Neural cell (in vitro differentiated cells): ENCODE data around the gene DPPA2. TPM values are rescaled to one million over a fixed set of nuclear protein-coding genes. Genes with fewer than 3 reads are reported as not detected.

ENCODE experiments used
- H2AFZ ChIP-seq: fragments of 200-600, 300-800 bp; sonication (generic), shearing (Covaris generic); 2 replicates; pipeline ENCODE4 v1.6.0; 2014; ENCODE audit warnings: low read depth, mild to moderate bottlenecking, antibody characterized with exemption, low read length, moderate library complexity
- H3F3A ChIP-seq: fragments of 200-600 bp; shearing (Covaris generic); 2 replicates; pipeline ENCODE4 v1.6.1; 2016; ENCODE audit warnings: mild to moderate bottlenecking, moderate library complexity, mixed read lengths, antibody characterized with exemption, low read length; ENCODE audit not compliant: insufficient read depth, poor library complexity, severe bottlenecking
- H3K27ac ChIP-seq: fragments of 200-600, 300-800 bp; sonication (generic), shearing (Covaris generic); 2 replicates; pipeline ENCODE4 v1.5.1; 2014; ENCODE audit warnings: mild to moderate bottlenecking, low read length, moderate library complexity
- H3K27me3 ChIP-seq: fragments of 300-800, 200-600 bp; sonication (generic), shearing (Covaris generic); 2 replicates; pipeline ENCODE4 v1.6.0; 2014; ENCODE audit warnings: mild to moderate bottlenecking, low read depth, low read length, moderate library complexity; ENCODE audit not compliant: insufficient read depth
- H3K36me3 ChIP-seq: fragments of 300-800, 200-600 bp; sonication (generic), shearing (Covaris generic); 2 replicates; pipeline ENCODE4 v1.5.1; 2014; ENCODE audit warnings: mild to moderate bottlenecking, antibody characterized with exemption, low read length, moderate library complexity; ENCODE audit not compliant: insufficient read depth
- H3K4me2 ChIP-seq: fragments of 300-800, 200-600 bp; sonication (generic), shearing (Covaris generic); 2 replicates; pipeline ENCODE4 v1.6.0; 2014; ENCODE audit warnings: mild to moderate bottlenecking, low read length
- H3K4me3 ChIP-seq: fragments of 300-800, 200-600 bp; sonication (generic), shearing (Covaris generic); 2 replicates; pipeline ENCODE4 v1.5.1; 2014; ENCODE audit warnings: mild to moderate bottlenecking, low read length, moderate library complexity
- H3K79me2 ChIP-seq: fragments of 200-600 bp; shearing (Covaris generic); replicated peaks from 2 replicates; pipeline ENCODE4 v1.6.0; 2014; ENCODE audit warnings: mild to moderate bottlenecking, low read length, moderate library complexity; ENCODE audit not compliant: insufficient read depth
- H3K9ac ChIP-seq: fragments of 300-800, 200-600 bp; sonication (generic), shearing (Covaris generic); 2 replicates; pipeline ENCODE4 v1.6.1; 2016; ENCODE audit warnings: mild to moderate bottlenecking, low read length, mixed read lengths
- H3K9me2 ChIP-seq: fragments of 200-600 bp; shearing (Covaris generic); 2 replicates; pipeline ENCODE4 v1.6.1; 2016; ENCODE audit warnings: mild to moderate bottlenecking, low read length, mixed read lengths; ENCODE audit not compliant: insufficient read depth
- H3K9me3 ChIP-seq: fragments of 200-600, 300-800 bp; sonication (generic), shearing (Covaris generic); 2 replicates; pipeline ENCODE4 v1.6.1; 2016; ENCODE audit warnings: mild to moderate bottlenecking, mixed run types, low read length, moderate library complexity, mixed read lengths
- H4K20me1 ChIP-seq: fragments of 200-600 bp; shearing (Covaris generic); 2 replicates; pipeline ENCODE4 v1.6.1; 2016; ENCODE audit warnings: mild to moderate bottlenecking, mixed run types; ENCODE audit not compliant: insufficient read depth
- EP300 ChIP-seq: fragments of 450-650 bp; conservative IDR thresholded peaks from 2 replicates; pipeline ENCODE4 v1.6.1; 2014; ENCODE audit warnings: antibody characterized with exemption, mild to moderate bottlenecking, moderate library complexity; ENCODE audit not compliant: poor library complexity, severe bottlenecking
- EZH2 ChIP-seq: fragments of 200-600, 300-800 bp; shearing (Covaris generic), sonication (generic); IDR thresholded peaks from 2 replicates; pipeline ENCODE4 v1.6.1; 2014; ENCODE audit warnings: antibody characterized with exemption, low read length, borderline replicate concordance, mild to moderate bottlenecking; ENCODE audit not compliant: insufficient read depth, poor library complexity, severe bottlenecking
- MXI1 ChIP-seq: fragments of 450-650 bp; conservative IDR thresholded peaks from 2 replicates; pipeline ENCODE4 v1.6.1; 2014; ENCODE audit warnings: antibody characterized with exemption, mild to moderate bottlenecking; ENCODE audit not compliant: poor library complexity, severe bottlenecking
- POLR2AphosphoS5 ChIP-seq: IDR thresholded peaks from 2 replicates; pipeline ENCODE4 v1.6.1; 2012
- RAD21 ChIP-seq: fragments of 450-650 bp; conservative IDR thresholded peaks from 2 replicates; pipeline ENCODE4 v1.6.1; 2014; ENCODE audit warnings: antibody characterized with exemption, mild to moderate bottlenecking, moderate library complexity
- REST ChIP-seq: IDR thresholded peaks from 2 replicates; pipeline ENCODE4 v1.6.1; 2012; ENCODE audit warnings: borderline replicate concordance
- SMC3 ChIP-seq: fragments of 450-650 bp; conservative IDR thresholded peaks from 2 replicates; pipeline ENCODE4 v1.6.1; 2014; ENCODE audit warnings: antibody characterized with exemption, mild to moderate bottlenecking, moderate library complexity; ENCODE audit not compliant: poor library complexity
- TAF1 ChIP-seq: IDR thresholded peaks from 2 replicates; pipeline ENCODE4 v1.6.1; 2012; ENCODE audit warnings: low read depth
- polyA plus RNA-seq: library from polyadenylated mRNA; depleted of rRNA; stranded (reverse); fragments of >200 nt; gene quantifications from 2 replicates; pipeline ENCODE4 v1.2.3, GENCODE V29; 2014
- TF ChIP-seq, protein P1 (sequence below): fragments of 450-650 bp; IDR thresholded peaks from 2 replicates; pipeline ENCODE4 v1.5.1; 2014; ENCODE audit warnings: antibody characterized with exemption, mild to moderate bottlenecking, moderate library complexity; ENCODE audit not compliant: poor library complexity, severe bottlenecking

The DPPA2 gene
- polyA plus RNA-seq, 1 donor from 2014 or later = not detected

GRCh38 chr3:109254770-109255169 is 61.5 kb downstream of the DPPA2 start:
- no peaks in the 10 kb centered on the region for H3K9me3 ChIP-seq
- no peaks in the 10 kb centered on the region for H3K79me2 ChIP-seq
- H3K9me2 ChIP-seq = no peaks in the 10 kb centered on the region
- no peaks in the 10 kb centered on the region for H4K20me1 ChIP-seq
- no peak overlapping the region for H3K4me3 ChIP-seq
- TF ChIP-seq MXI1 (no peak), EZH2 (no peak), RAD21 (no peak), EP300 (no peak), REST (no peak), SMC3 (no peak), POLR2AphosphoS5 (no peak), TAF1 (no peak)
- TF ChIP-seq, protein P1, sequence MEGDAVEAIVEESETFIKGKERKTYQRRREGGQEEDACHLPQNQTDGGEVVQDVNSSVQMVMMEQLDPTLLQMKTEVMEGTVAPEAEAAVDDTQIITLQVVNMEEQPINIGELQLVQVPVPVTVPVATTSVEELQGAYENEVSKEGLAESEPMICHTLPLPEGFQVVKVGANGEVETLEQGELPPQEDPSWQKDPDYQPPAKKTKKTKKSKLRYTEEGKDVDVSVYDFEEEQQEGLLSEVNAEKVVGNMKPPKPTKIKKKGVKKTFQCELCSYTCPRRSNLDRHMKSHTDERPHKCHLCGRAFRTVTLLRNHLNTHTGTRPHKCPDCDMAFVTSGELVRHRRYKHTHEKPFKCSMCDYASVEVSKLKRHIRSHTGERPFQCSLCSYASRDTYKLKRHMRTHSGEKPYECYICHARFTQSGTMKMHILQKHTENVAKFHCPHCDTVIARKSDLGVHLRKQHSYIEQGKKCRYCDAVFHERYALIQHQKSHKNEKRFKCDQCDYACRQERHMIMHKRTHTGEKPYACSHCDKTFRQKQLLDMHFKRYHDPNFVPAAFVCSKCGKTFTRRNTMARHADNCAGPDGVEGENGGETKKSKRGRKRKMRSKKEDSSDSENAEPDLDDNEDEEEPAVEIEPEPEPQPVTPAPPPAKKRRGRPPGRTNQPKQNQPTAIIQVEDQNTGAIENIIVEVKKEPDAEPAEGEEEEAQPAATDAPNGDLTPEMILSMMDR = no peak
- no peak overlapping the region for H3K4me2 ChIP-seq
- H3F3A ChIP-seq = no peaks in the 10 kb centered on the region
- no peak overlapping the region for H3K9ac ChIP-seq
- H3K36me3 ChIP-seq = no peaks in the 10 kb centered on the region
- H3K27ac ChIP-seq = no peak overlapping the region
- H3K27me3 ChIP-seq = no peaks in the 10 kb centered on the region
- H2AFZ ChIP-seq = no peak overlapping the region

GRCh38 chr3:109252641-109253040 is 63.7 kb downstream of the DPPA2 start:
- H2AFZ ChIP-seq = no peak overlapping the region
- H3K9me3 ChIP-seq = no peaks in the 10 kb centered on the region
- H3K4me2 ChIP-seq = no peak overlapping the region
- no peaks in the 10 kb centered on the region for H3K27me3 ChIP-seq
- no peak overlapping the region for H3K4me3 ChIP-seq
- TF ChIP-seq MXI1 (no peak), REST (no peak), EZH2 (no peak), SMC3 (no peak), RAD21 (no peak), POLR2AphosphoS5 (no peak), EP300 (no peak), TAF1 (no peak)
- TF ChIP-seq, protein P1 = no peak
- no peak overlapping the region for H3K9ac ChIP-seq
- no peaks in the 10 kb centered on the region for H4K20me1 ChIP-seq
- no peak overlapping the region for H3K27ac ChIP-seq
- H3K36me3 ChIP-seq = no peaks in the 10 kb centered on the region
- H3F3A ChIP-seq = no peaks in the 10 kb centered on the region
- H3K79me2 ChIP-seq = no peaks in the 10 kb centered on the region
- H3K9me2 ChIP-seq = no peaks in the 10 kb centered on the region
